Small intestine (tissue), 7 donors: ENCODE data around the gene MEPCE. TPM values are rescaled to one million over a fixed set of nuclear protein-coding genes. Genes with fewer than 3 reads are reported as not detected.
"Not testable (repeated sequence)": the region's sequence is repeated elsewhere in the genome, so short reads cannot be mapped to it uniquely, and the experiment has no call there.

Experiments used
- DNase-seq, 2 donors: peaks; one replicate each; pipeline versions ENCODE4 v3.0.0 to v3.0.0-alpha.2; 2013
- FAIRE-seq: peaks from 2 replicates; lab custom pipeline; 2012; peaks lifted over from hg19 to GRCh38; lab: Jason Lieb, UNC
- H3K27ac ChIP-seq, 3 donors: one replicate each; pipeline ENCODE4 v1.5.1; 2013; ENCODE audit warnings: low read length in 2 of 3, mild to moderate bottlenecking in 2 of 3, control low read depth in 1 of 3, inconsistent platforms in 1 of 3, low read depth in 1 of 3, moderate library complexity in 1 of 3
- H3K27me3 ChIP-seq, 3 donors: one replicate each; pipeline ENCODE4 v1.6.1; 2013; ENCODE audit warnings: low read length in 3 of 3, inconsistent platforms in 1 of 3; ENCODE audit not compliant: control insufficient read depth in 3 of 3, insufficient read depth in 3 of 3
- H3K36me3 ChIP-seq, 3 donors: one replicate each; pipeline ENCODE4 v1.6.1; 2013; ENCODE audit warnings: low read length in 3 of 3, inconsistent platforms in 1 of 3, low read depth in 1 of 3, mild to moderate bottlenecking in 1 of 3, moderate library complexity in 1 of 3; ENCODE audit not compliant: control insufficient read depth in 3 of 3, insufficient read depth in 2 of 3
- H3K4me1 ChIP-seq, 3 donors: one replicate each; pipeline ENCODE4 v1.6.1; 2013; ENCODE audit warnings: low read length in 2 of 3, inconsistent platforms in 1 of 3, low read depth in 1 of 3, mild to moderate bottlenecking in 1 of 3, moderate library complexity in 1 of 3; ENCODE audit not compliant: control insufficient read depth in 3 of 3, insufficient read depth in 2 of 3
- H3K4me3 ChIP-seq, 3 donors: one replicate each; pipeline ENCODE4 v1.5.1; 2013; ENCODE audit warnings: low read length in 3 of 3, control low read depth in 1 of 3, inconsistent platforms in 1 of 3, low read depth in 1 of 3, mild to moderate bottlenecking in 1 of 3, moderate library complexity in 1 of 3
- H3K9me3 ChIP-seq, 2 donors: one replicate each; pipeline ENCODE4 v1.6.1; 2013; ENCODE audit warnings: low read depth in 1 of 2, low read length in 1 of 2; ENCODE audit not compliant: control insufficient read depth in 2 of 2, insufficient read depth in 1 of 2
- WGBS, 3 donors: extraction: QIAGEN DNeasy Blood & Tissue Kit; methylation state at CpG; one replicate each; pipeline ENCODE4 v1.1.7; 2013; 5-methylcytosine and 5-hydroxymethylcytosine counted together
- polyA plus RNA-seq, 4 donors: library from polyadenylated mRNA; stranded (reverse) in 3 of 4; unstranded in 1 of 4; fragments of 200-250 nt in 3 of 4; fragments of 120-200 nt in 1 of 4; gene quantifications; one replicate each; pipeline versions ENCODE4 v1.2.1 to v1.2.3, GENCODE V29; 2013
- donor health status: healthy with polysubstance abuse.
- donor health status: control.
- donor health status: control.
- donor health status: Bipolar disorder and iron deficiency.
- donor health status: healthy.

MEPCE gene
- polyA plus RNA-seq, 4 donors, result 26.8 to 41.1 (median 30.7) TPM

- Histone ChIP-seq H3K4me1 (peaks cover 0 to 10% (median 0%) of the 10 kb centered on the region in 3 donors), H3K36me3 (peaks cover 0 to 12% (median 2%) of the 10 kb centered on the region in 3 donors)
- not testable (repeated sequence) for FAIRE-seq, H3K27ac ChIP-seq, DNase-seq, H3K9me3 ChIP-seq, H3K4me3 ChIP-seq, H3K27me3 ChIP-seq
- WGBS, 3 donors, result 91 to 96% (median 94%) methylated on average over 8 of the region's 8 CpGs
Observed at GRCh38 chr7:100453854-100454253, 24.2 kb downstream of the MEPCE start.

- Histone ChIP-seq H3K27me3 (no peaks in the 10 kb centered on the region), H3K9me3 (no peaks in the 10 kb centered on the region), H3K4me3 (no peak overlapping the region), H3K36me3 (peaks cover 0 to 19% (median 2%) of the 10 kb centered on the region in 3 donors), H3K4me1 (peaks cover 0 to 7% (median 0%) of the 10 kb centered on the region in 3 donors), H3K27ac (no peak overlapping the region)
- FAIRE-seq (no peak), DNase-seq (no peak)
- WGBS, 3 donors, result 66 to 88% (median 73%) methylated on average over 3 of the region's 3 CpGs
Observed at GRCh38 chr7:100455206-100455605, 25.6 kb downstream of the MEPCE start.

- FAIRE-seq, result no peak
- H3K27me3 ChIP-seq, result no peaks in the 10 kb centered on the region
- no peak overlapping the region for H3K4me3 ChIP-seq
Observed at GRCh38 chr7:100456562-100456961, 26.9 kb downstream of the MEPCE start.

GRCh38 chr7:100457033-100457432, 27.4 kb downstream of the MEPCE start:
- Histone ChIP-seq H3K4me3 (no peak overlapping the region), H3K27ac (no peak overlapping the region), H3K9me3 (no peaks in the 10 kb centered on the region), H3K36me3 (peaks cover 0 to 29% (median 2%) of the 10 kb centered on the region in 3 donors), H3K4me1 (no peaks in the 10 kb centered on the region), H3K27me3 (no peaks in the 10 kb centered on the region)
- no peak for DNase-seq
- no peak for FAIRE-seq
- 91 to 95% (median 94%) methylated on average over 6 of the region's 6 CpGs for WGBS, 3 donors

More at GRCh38 chr7:100456562-100456961, 26.9 kb downstream of the MEPCE start:
- DNase-seq, result no peak
- Histone ChIP-seq H3K9me3 (no peaks in the 10 kb centered on the region), H3K27ac (no peak overlapping the region), H3K36me3 (peaks cover 0 to 28% (median 2%) of the 10 kb centered on the region in 3 donors), H3K4me1 (no peaks in the 10 kb centered on the region)
- WGBS, 3 donors, result 88 to 94% (median 89%) methylated on average over 14 of the region's 14 CpGs

GRCh38 chr7:100464210-100464660, 34.6 kb downstream of the MEPCE start, which contains the start of gene SPACDR:
Gene SPACDR (minus strand): TSS chr7:100464260. CDS start chr7:100464025, 235 bp downstream.
- 84 to 90% (median 86%) methylated on average over 7 of the region's 7 CpGs for WGBS, 3 donors
- DNase-seq, result no peak
- Histone ChIP-seq H3K27me3 (no peaks in the 10 kb centered on the region), H3K4me1 (no peaks in the 10 kb centered on the region), H3K36me3 (peaks cover 0 to 62% (median 11%) of the 10 kb centered on the region in 3 donors), H3K27ac (no peak within 1 kb of the TSS), H3K4me3 (no peak within 1 kb of the TSS), H3K9me3 (no peaks in the 10 kb centered on the region)
- FAIRE-seq, result no peak

GRCh38 chr7:100464791-100465190, 35.2 kb downstream of the MEPCE start:
- Histone ChIP-seq H3K36me3 (peaks cover 0 to 62% (median 11%) of the 10 kb centered on the region in 3 donors), H3K4me3 (no peak overlapping the region), H3K27ac (no peak overlapping the region), H3K27me3 (no peaks in the 10 kb centered on the region), H3K4me1 (peaks cover 0 to 5% (median 0%) of the 10 kb centered on the region in 3 donors), H3K9me3 (no peaks in the 10 kb centered on the region)
- DNase-seq (no peak), FAIRE-seq (no peak)
- WGBS, 3 donors, result 92 to 100% (median 98%) methylated on average over 2 of the region's 2 CpGs

GRCh38 chr7:100465299-100465698, 35.7 kb downstream of the MEPCE start:
- FAIRE-seq (no peak), DNase-seq (no peak)
- peaks cover 0 to 5% (median 0%) of the 10 kb centered on the region in 3 donors for H3K4me1 ChIP-seq
- H3K36me3 ChIP-seq, result peaks cover 0 to 64% (median 11%) of the 10 kb centered on the region in 3 donors
- H3K27ac ChIP-seq, result no peak overlapping the region
- no peak overlapping the region for H3K4me3 ChIP-seq
- 76 to 82% (median 79%) methylated on average over 8 of the region's 8 CpGs for WGBS, 3 donors
- no peaks in the 10 kb centered on the region for H3K27me3 ChIP-seq
- H3K9me3 ChIP-seq, result no peaks in the 10 kb centered on the region

GRCh38 chr7:100465702-100466311, 36.2 kb downstream of the MEPCE start:
- DNase-seq (peak; percentile 49 to 68), FAIRE-seq (no peak)
- H3K27ac ChIP-seq, result no peak overlapping the region
- H3K36me3 ChIP-seq, result peaks cover 0 to 66% (median 11%) of the 10 kb centered on the region in 3 donors
- H3K4me1 ChIP-seq, result peaks cover 0 to 5% (median 0%) of the 10 kb centered on the region in 3 donors
- WGBS, 3 donors, result 17 to 28% (median 19%) methylated on average over 11 to 17 of the region's 17 CpGs
- H3K4me3 ChIP-seq, result no peak overlapping the region
- H3K9me3 ChIP-seq, result no peaks in the 10 kb centered on the region
- no peaks in the 10 kb centered on the region for H3K27me3 ChIP-seq
